AG04450 (cell line): ENCODE data around the gene STAB1. TPM values are rescaled to one million over a fixed set of nuclear protein-coding genes. Genes with fewer than 3 reads are reported as not detected.

Experiments
- CTCF ChIA-PET: fragments of 300-600, 350-600 bp; formaldehyde crosslinking; extraction: SDS; loops from one replicate; lab custom pipeline; 2022; ENCODE audit warnings: antibody characterized with exemption, inconsistent platforms; lab: Charles Lee
- POLR2A ChIA-PET: fragments of 350-600 bp; formaldehyde crosslinking; extraction: SDS; loops from one replicate; lab custom pipeline; 2021; ENCODE audit warnings: antibody characterized with exemption, inconsistent platforms; lab: Yijun Ruan, JAX
- DNase-seq: peaks from one replicate; pipeline ENCODE4 v3.0.0-alpha.2; 2011; ENCODE audit warnings: low read depth, low spot score
- H3K27ac ChIP-seq: one replicate; pipeline ENCODE4 v1.5.1; 2012; ENCODE audit warnings: low read depth, low read length, control low read depth
- H3K27me3 ChIP-seq: one replicate; pipeline ENCODE4 v1.6.0; 2012; ENCODE audit warnings: low read length; ENCODE audit not compliant: control insufficient read depth, insufficient read depth
- H3K4me3 ChIP-seq: 2 replicates; pipeline ENCODE4 v1.5.1; 2011; ENCODE audit warnings: mild to moderate bottlenecking, low read depth, low read length, control low read depth
- H3K9me3 ChIP-seq: 2 replicates; pipeline ENCODE4 v1.5.1; 2012; ENCODE audit warnings: low read length; ENCODE audit not compliant: control insufficient read depth, insufficient read depth
- polyA plus RNA-seq: library from polyadenylated mRNA; depleted of rRNA; stranded (reverse); fragments of >200 nt; gene quantifications from 2 replicates; pipeline ENCODE4 v1.2.3, GENCODE V29; 2011
- TF ChIP-seq, protein P1 (sequence below): IDR thresholded peaks from 2 replicates; pipeline ENCODE4 v1.5.1; 2011; ENCODE audit warnings: low read depth, low read length, control low read depth, inconsistent platforms

Gene STAB1
- polyA plus RNA-seq, 1 experiment = 0.02 TPM

GRCh38 chr3:52447512-52448355 is 47.4 kb upstream of the STAB1 start:
- Histone ChIP-seq H3K27ac (no peak overlapping the region), H3K27me3 (no peaks in the 10 kb centered on the region), H3K9me3 (no peaks in the 10 kb centered on the region), H3K4me3 (no peak overlapping the region)
- POLR2A ChIA-PET = interaction anchor here (1.2 kb wide), 1 partner anchor 21 kb away, joined by 4 read pairs; no protein-coding TSS in a partner anchor
- CTCF ChIA-PET = interaction anchor here (0.6 to 11.7 kb wide), 12 partner anchors 8 to 171 kb away, joined by 3 to 359 read pairs (median 4); no protein-coding TSS in a partner anchor
- no peak for DNase-seq
- TF ChIP-seq, protein P1, sequence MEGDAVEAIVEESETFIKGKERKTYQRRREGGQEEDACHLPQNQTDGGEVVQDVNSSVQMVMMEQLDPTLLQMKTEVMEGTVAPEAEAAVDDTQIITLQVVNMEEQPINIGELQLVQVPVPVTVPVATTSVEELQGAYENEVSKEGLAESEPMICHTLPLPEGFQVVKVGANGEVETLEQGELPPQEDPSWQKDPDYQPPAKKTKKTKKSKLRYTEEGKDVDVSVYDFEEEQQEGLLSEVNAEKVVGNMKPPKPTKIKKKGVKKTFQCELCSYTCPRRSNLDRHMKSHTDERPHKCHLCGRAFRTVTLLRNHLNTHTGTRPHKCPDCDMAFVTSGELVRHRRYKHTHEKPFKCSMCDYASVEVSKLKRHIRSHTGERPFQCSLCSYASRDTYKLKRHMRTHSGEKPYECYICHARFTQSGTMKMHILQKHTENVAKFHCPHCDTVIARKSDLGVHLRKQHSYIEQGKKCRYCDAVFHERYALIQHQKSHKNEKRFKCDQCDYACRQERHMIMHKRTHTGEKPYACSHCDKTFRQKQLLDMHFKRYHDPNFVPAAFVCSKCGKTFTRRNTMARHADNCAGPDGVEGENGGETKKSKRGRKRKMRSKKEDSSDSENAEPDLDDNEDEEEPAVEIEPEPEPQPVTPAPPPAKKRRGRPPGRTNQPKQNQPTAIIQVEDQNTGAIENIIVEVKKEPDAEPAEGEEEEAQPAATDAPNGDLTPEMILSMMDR = no peak

DNA sequence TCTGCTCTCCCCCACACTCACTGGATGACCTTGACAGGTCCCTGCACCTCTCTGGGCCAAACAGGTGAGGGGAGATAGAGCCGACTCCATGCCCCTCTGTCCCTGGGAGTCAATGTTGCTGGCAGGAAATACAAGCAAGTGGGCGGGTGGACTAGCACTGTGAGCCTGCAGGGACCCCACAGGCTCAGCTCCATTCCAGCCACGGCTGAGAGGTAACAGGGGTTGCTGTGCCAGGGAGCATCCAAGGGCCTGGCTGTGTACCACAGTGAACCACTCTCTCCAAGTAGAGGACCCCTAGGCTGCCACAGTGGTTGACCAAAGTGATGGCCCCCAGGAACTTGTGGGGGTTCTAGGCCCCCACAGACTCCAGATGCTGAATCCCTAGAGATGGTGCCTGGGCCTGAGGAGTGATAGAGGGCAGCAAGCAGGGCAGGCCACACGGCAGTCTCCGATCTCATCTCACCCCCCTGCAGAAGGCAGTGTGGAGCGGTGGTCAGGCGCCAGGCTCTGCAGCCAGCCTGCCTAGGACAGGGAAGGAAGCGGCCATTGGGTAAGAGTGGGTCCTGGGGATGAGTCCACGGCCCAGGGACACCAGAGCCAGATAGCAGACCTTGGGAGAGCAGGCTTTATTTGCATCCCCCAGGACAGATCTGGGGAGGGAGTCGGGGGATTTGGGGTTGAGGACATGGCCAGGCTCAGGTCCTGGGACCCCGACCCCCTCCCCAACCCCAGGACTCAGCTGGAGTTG is 44.5 kb upstream of the STAB1 start:
- Histone ChIP-seq H3K4me3 (no peak overlapping the region), H3K27ac (no peak overlapping the region), H3K27me3 (no peaks in the 10 kb centered on the region), H3K9me3 (no peaks in the 10 kb centered on the region)
- CTCF ChIA-PET = interaction anchor here (1.3 to 11.7 kb wide), 2 partner anchors 22 to 38 kb away, joined by 5 to 359 read pairs; no protein-coding TSS in a partner anchor
- TF ChIP-seq, protein P1 = no peak
- no peak for DNase-seq
- POLR2A ChIA-PET = no interaction called here

DNA sequence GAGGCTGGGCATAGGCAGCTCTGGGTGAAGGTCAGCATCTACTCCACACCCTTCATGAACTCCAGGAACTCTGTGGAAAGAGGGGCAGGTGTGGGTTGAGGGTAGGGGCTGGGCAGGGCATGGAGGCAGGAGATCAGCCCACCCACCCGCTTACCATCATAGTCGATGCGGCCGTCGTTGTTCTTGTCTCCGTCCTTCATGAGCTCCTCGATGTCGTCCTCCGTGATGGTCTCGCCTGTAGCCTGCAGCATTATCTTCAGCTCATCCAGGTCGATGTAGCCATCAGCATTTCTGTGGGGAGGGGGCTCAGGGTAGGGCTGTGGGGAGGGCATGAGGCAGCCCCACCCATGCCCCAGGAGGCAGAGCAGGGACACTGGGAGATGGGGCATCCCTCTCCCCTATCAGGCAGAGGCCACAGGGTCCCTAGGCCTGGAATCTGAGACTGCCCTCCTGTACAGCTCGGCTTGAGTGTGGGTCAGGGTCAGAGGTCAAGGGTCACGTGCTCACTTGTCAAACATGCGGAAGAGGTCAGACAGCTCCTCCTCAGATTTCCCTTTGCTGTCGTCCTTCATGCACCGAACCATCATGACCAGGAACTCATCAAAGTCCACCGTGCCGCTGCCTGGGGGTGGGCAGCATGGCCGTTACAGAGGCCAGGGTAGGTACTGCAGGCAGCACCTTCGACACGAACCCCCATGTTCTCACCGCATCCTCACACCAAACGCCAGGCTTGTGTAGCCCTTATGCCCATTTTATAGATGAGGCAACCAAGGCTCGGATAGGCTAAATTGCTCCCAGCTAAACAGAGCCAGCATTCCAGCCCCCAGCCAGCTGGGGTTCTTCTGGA is 43.7 kb upstream of the STAB1 start:
- no peak overlapping the region for H3K27ac ChIP-seq
- no peaks in the 10 kb centered on the region for H3K27me3 ChIP-seq
- TF ChIP-seq, protein P1 = peak; percentile 27
- no peak overlapping the region for H3K4me3 ChIP-seq
- no peak for DNase-seq
- ChIA-PET POLR2A (no interaction called here), CTCF (interaction anchor here (1.3 to 11.7 kb wide), 2 partner anchors 22 to 39 kb away, joined by 5 to 359 read pairs; no protein-coding TSS in a partner anchor)
- no peaks in the 10 kb centered on the region for H3K9me3 ChIP-seq

GRCh38 chr3:52452126-52452525 is 43.0 kb upstream of the STAB1 start:
- no peak overlapping the region for H3K4me3 ChIP-seq
- DNase-seq = no peak
- no peak overlapping the region for H3K27ac ChIP-seq
- no peaks in the 10 kb centered on the region for H3K9me3 ChIP-seq
- TF ChIP-seq, protein P1 = no peak
- CTCF ChIA-PET = interaction anchor here (1.3 to 11.7 kb wide), 2 partner anchors 23 to 40 kb away, joined by 5 to 359 read pairs; no protein-coding TSS in a partner anchor
- no peaks in the 10 kb centered on the region for H3K27me3 ChIP-seq
- POLR2A ChIA-PET = no interaction called here
